HUES6 (cell line): Measurements from ENCODE around the gene IFNAR2.

Experiments used
- H3K27ac ChIP-seq: 2 replicates; pipeline ENCODE4 v1.7.0; 2013; ENCODE audit warnings: low read depth, mild to moderate bottlenecking, low read length, inconsistent platforms
- H3K27me3 ChIP-seq: 2 replicates; pipeline ENCODE4 v1.6.1; 2013; ENCODE audit warnings: low read length; ENCODE audit not compliant: control insufficient read depth, insufficient read depth
- H3K36me3 ChIP-seq: 2 replicates; pipeline ENCODE4 v1.6.1; 2013; ENCODE audit warnings: low read length; ENCODE audit not compliant: control insufficient read depth, insufficient read depth
- H3K4me1 ChIP-seq: 2 replicates; pipeline ENCODE4 v1.6.1; 2013; ENCODE audit warnings: low read length; ENCODE audit not compliant: control insufficient read depth, insufficient read depth
- H3K4me3 ChIP-seq: 2 replicates; pipeline ENCODE4 v1.5.1; 2013; ENCODE audit warnings: low read depth, low read length
- H3K9ac ChIP-seq: one replicate; pipeline ENCODE4 v1.6.1; 2013; ENCODE audit warnings: mild to moderate bottlenecking, low read length
- H3K9me3 ChIP-seq: 2 replicates; pipeline ENCODE4 v1.6.1; 2013; ENCODE audit warnings: low read depth, low read length; ENCODE audit not compliant: control insufficient read depth, insufficient read depth

The IFNAR2 gene

DNA sequence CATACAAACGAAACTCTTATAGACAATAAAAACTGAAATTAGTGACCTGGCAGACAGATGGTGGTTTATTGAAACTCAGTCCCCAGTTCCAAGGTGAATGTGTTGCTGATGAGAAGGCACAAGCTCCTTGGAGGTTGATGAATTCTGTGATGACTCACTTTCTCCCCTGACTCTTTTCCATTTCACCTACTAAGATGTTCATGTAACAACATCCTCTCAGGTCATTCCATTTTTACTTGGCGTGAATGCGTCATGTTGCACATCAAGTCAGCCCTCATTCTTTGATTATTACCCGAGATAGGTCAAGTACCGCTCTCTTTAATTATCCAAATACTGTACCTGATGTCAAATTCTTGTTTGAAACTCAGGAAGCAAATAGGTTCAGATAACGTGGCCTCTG, 26.3 kb downstream of the IFNAR2 start:
- Histone ChIP-seq H3K9me3 (no peaks in the 10 kb centered on the region; the same call in 1 of the 2 replicates), H3K4me3 (no peak overlapping the region), H3K4me1 (no peaks in the 10 kb centered on the region), H3K36me3 (peaks cover 44% of the 10 kb centered on the region), H3K27me3 (no peaks in the 10 kb centered on the region), H3K9ac (no peak overlapping the region), H3K27ac (no peak overlapping the region)

DNA sequence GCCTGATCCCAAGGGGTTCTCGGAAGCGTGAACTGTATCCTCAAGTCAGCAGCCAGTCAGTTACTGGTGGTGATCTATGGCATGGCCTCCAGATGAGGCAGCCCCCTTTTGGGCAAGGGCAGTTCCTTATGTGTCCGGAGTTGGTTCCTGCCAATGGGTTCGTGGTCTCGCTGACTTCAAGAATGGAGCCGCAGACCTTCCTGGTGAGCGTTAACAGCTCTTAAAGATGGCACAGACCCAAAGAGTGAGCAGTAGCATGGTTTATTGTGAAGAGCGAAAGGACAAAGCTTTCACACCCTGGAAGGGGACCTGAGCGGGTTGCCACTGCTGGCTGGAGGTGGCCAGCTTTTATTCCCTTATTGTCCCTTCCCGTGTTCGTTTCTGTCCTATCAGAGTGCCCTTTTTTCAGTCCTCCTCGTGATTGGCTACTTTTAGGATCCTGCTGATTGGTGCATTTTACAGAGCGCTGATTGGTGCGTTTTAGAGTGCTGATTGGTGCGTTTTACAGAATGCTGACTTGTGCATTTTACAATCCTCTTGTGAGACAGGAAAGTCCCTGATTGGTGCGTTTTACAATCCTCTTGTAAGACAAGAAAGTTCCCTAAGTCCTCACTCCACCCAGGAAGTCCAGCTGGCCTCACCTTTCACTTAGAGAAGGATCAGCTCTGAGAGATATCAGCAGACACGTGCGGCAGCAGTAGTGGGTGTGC, 27.5 kb downstream of the IFNAR2 start:
- no peak overlapping the region for H3K27ac ChIP-seq
- H3K4me1 ChIP-seq: no peaks in the 10 kb centered on the region
- no peaks in the 10 kb centered on the region for H3K27me3 ChIP-seq
- H3K4me3 ChIP-seq: no peak overlapping the region
- H3K36me3 ChIP-seq: peaks cover 43% of the 10 kb centered on the region
- H3K9me3 ChIP-seq: no peaks in the 10 kb centered on the region; the same call in 1 of the 2 replicates
- no peak overlapping the region for H3K9ac ChIP-seq

DNA sequence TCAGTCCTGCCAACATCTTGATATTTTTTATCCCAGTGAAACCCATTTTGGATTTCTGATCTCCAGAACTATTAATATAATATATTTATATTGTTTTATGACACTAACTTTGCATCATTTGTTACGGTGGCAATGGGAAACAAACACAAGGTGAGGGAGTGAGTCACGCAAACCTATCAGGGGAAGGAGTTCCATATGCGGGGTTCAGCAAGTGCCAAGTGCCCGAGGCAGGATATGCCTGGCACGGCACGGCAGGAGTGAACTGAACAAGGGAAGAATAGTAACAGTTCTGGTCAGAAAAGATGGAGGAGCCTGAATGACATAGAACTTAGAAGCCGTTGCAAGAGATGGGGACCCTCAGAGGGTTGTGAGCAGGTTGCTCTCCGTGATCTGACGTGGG, 28.7 kb downstream of the IFNAR2 start:
- no peaks in the 10 kb centered on the region for H3K27me3 ChIP-seq
- peaks cover 33% of the 10 kb centered on the region for H3K36me3 ChIP-seq
- H3K9me3 ChIP-seq: no peaks in the 10 kb centered on the region; the same call in 1 of the 2 replicates
- no peak overlapping the region for H3K4me3 ChIP-seq
- H3K9ac ChIP-seq: no peak overlapping the region
- H3K4me1 ChIP-seq: no peaks in the 10 kb centered on the region
- no peak overlapping the region for H3K27ac ChIP-seq

DNA sequence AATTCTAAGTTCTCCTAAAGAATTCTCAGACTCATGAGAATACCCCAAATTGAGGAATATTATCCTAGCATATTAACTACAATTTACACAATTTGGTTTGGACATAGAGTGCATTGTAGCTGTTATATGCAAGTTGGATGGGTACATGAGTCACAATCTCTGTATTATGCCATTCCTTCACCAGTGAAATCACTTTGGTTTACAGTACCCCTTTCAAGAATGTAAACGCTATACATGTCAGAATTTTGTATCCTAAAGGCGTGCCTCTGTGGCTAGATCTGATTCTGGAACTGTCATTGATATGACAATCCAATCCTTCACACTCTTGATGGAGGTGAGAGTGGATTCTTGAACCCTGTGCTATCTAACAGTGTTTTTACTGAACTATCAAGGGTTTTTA, 29.7 kb downstream of the IFNAR2 start:
- Histone ChIP-seq H3K4me3 (no peak overlapping the region), H3K9ac (no peak overlapping the region), H3K27ac (no peak overlapping the region), H3K27me3 (no peaks in the 10 kb centered on the region), H3K4me1 (peaks cover 5% of the 10 kb centered on the region), H3K9me3 (no peaks in the 10 kb centered on the region; the same call in 1 of the 2 replicates), H3K36me3 (peaks cover 28% of the 10 kb centered on the region)

DNA sequence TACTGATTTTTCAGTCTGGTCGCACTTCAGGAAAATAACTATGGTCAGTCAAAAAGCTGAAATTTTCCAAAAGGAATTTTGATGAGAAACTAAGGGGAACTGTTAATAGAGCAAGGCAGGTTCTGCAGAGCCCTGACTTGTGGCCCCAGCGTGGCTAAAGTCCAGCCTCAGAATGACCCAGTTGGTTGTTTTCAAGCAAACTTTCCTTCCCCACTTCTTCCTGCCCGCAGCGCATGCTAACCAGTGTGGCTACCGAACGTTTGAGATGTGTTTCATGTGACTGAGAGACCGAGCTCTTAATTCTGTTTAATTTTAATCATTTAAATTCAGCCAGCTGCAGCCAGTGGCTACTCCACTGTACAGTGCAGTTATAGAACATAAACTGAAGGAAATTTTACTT, 30.3 kb downstream of the IFNAR2 start:
- Histone ChIP-seq H3K9me3 (no peaks in the 10 kb centered on the region; the same call in 1 of the 2 replicates), H3K4me3 (no peak overlapping the region), H3K4me1 (peaks cover 6% of the 10 kb centered on the region), H3K36me3 (peaks cover 23% of the 10 kb centered on the region), H3K9ac (no peak overlapping the region), H3K27ac (no peak overlapping the region), H3K27me3 (no peaks in the 10 kb centered on the region)

DNA sequence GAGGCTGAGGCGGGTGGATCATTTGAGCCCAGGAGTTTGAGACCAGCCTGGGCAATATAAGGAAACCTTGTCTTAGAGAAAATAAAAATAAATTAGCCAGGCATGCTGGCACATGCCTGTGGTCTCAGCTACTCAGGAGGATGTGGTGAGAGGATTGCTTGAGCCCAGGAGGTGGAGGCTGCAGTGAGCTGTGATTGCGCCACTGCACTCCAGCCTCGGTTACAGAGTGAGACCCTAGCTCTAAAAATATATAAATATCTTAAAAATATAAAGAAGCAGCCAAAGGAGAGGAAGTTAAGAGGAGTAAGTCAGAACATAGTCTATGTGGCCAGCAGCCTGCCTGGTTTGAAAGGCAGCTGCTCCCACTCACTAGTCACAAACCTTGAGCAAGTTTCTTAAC, 31.9 kb downstream of the IFNAR2 start:
- Histone ChIP-seq H3K4me3 (no peak overlapping the region), H3K27me3 (peaks cover 6% of the 10 kb centered on the region; the same call in 1 of the 2 replicates), H3K36me3 (peaks cover 11% of the 10 kb centered on the region), H3K9ac (no peak overlapping the region), H3K9me3 (no peaks in the 10 kb centered on the region; the same call in 1 of the 2 replicates), H3K4me1 (peaks cover 6% of the 10 kb centered on the region), H3K27ac (no peak overlapping the region)

DNA sequence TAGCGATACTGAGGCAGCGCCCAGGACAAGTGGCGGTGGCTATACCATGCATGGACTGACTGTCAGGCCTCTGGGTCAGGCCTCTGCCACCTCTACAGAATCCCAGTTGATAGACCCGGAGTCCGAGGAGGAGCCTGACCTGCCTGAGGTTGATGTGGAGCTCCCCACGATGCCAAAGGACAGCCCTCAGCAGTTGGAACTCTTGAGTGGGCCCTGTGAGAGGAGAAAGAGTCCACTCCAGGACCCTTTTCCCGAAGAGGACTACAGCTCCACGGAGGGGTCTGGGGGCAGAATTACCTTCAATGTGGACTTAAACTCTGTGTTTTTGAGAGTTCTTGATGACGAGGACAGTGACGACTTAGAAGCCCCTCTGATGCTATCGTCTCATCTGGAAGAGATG, 33.2 kb downstream of the IFNAR2 start:
- Histone ChIP-seq H3K27ac (no peak overlapping the region), H3K36me3 (peaks cover 4% of the 10 kb centered on the region; the same call in 1 of the 2 replicates), H3K4me1 (peaks cover 11% of the 10 kb centered on the region), H3K27me3 (peaks cover 6% of the 10 kb centered on the region; the same call in 1 of the 2 replicates), H3K9me3 (no peaks in the 10 kb centered on the region; the same call in 1 of the 2 replicates), H3K9ac (no peak overlapping the region), H3K4me3 (no peak overlapping the region)

DNA sequence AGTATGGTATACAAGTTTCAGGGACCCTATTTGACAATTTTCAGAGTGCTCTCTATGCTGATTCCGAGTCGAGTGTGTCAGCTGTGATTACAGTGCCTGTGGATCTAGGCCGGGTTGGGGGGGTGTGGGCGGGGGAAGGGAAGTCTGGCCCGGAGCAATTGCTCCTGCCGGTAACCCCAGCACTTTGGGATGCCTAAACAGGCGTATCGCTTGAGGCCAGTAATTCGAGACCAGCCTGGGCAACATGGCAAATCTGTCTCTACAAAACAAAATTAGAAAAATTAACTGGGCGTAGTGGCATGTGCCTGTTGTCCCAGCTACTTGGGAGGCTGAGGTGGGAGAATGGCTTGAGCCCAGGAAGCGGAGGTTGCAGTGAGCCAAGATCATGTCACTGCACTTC, 34.8 kb downstream of the IFNAR2 start:
- Histone ChIP-seq H3K9me3 (no peaks in the 10 kb centered on the region), H3K36me3 (no peaks in the 10 kb centered on the region), H3K4me3 (no peak overlapping the region), H3K4me1 (peaks cover 11% of the 10 kb centered on the region), H3K27me3 (peaks cover 6% of the 10 kb centered on the region; the same call in 1 of the 2 replicates), H3K9ac (no peak overlapping the region), H3K27ac (no peak overlapping the region)

DNA sequence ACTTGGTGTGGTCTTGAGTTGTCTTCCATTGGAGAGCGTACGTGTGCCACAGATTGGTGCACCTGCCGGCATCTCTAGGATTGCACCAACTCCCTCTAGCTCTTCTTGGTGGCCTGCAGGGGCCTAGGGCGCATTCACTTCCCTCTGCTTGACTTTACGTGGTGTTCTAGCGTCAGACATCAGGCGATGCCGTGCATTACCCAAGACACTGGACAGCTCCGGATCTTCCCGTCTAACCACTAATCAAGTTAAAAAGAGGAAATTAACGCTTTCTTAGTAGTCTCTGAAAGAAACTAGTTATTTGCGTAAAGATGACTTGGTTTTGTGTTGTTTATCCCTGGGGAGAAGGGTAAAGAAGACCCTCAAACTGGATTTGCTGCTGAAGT, 35.9 kb downstream of the IFNAR2 start:
- H3K9ac ChIP-seq: no peak overlapping the region

DNA sequence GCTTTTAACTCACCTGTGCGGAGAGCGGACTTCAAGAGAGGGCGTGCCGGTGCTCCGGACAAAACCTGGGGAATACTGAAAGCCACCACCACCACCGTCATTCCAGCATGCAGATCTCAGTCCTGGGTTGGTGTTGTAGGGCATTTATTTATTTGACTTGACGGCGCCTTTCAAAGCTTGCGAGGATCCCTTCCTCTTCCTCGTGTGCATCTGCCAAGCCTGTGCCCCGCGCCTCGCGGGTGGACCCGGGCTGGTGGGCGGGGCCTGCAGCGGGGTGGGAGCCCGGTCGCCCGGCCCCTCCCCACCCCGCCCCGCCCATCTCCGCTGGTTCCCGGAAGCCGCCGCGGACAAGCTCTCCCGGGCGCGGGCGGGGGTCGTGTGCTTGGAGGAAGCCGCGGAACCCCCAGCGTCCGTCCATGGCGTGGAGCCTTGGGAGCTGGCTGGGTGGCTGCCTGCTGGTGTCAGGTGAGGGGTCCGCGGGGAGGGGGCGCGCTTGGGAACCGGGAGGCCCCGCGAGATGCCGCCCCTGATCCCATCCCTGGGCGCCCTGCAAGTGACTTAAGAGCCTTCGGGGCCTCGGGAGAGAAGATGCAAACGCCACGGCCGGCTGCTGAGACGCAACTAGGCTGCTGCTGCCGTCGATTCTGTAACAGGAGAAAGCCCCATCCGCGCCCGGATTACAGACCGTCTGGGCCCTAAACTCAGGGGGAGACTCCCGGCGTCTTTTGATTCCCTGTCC, 36.5 kb downstream of the IFNAR2 start, which contains the start of gene IL10RB:
IL10RB (plus strand) TSS at position 318 of the 739 bp plus-strand sequence; CDS start at position 417, 99 bp downstream.
- Histone ChIP-seq H3K36me3 (no peaks in the 10 kb centered on the region), H3K4me1 (peaks cover 11% of the 10 kb centered on the region), H3K27ac (no peak within 1 kb of the TSS), H3K4me3 (peak within 1 kb of the TSS; percentile 80), H3K9ac (peak within 1 kb of the TSS; percentile 48), H3K9me3 (no peaks in the 10 kb centered on the region), H3K27me3 (peaks cover 6% of the 10 kb centered on the region; the same call in 1 of the 2 replicates)

More for the DNA sequence above, 35.9 kb downstream of the IFNAR2 start:
- Histone ChIP-seq H3K4me1 (peaks cover 11% of the 10 kb centered on the region), H3K27me3 (peaks cover 6% of the 10 kb centered on the region; the same call in 1 of the 2 replicates), H3K27ac (no peak overlapping the region), H3K36me3 (no peaks in the 10 kb centered on the region), H3K9me3 (no peaks in the 10 kb centered on the region), H3K4me3 (peak overlapping the region; percentile 80)

DNA sequence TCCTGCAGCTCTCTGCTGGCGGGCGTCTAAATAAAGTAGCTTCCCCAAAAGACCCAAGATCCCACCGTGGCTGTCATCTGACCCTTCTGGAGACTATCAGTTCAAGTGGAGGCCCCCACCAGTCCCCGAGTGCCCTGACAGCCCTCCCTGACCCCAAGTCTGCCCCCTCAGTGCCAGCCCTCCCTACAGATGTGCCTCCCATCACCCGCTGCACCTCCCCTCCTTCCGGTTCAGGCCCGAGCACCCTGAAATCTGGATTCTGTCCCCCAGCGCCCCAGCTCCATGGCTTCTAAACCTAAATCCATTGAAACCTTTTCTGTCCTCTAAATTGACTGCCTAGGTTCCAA, 37.0 kb downstream of the IFNAR2 start:
- Histone ChIP-seq H3K27me3 (peaks cover 6% of the 10 kb centered on the region; the same call in 1 of the 2 replicates), H3K9me3 (no peaks in the 10 kb centered on the region), H3K4me3 (peak overlapping the region; percentile 80), H3K36me3 (no peaks in the 10 kb centered on the region), H3K4me1 (peaks cover 11% of the 10 kb centered on the region), H3K9ac (peak overlapping the region; percentile 48), H3K27ac (no peak overlapping the region)
